OCI-LY7 (cell line): Measurements from ENCODE around the gene ZFHX3.

Experiments used
- CTCF ChIP-seq: fragments of 200-600 bp; sonication (generic); conservative IDR thresholded peaks from 2 replicates; pipeline ENCODE4 v1.5.1; 2014; ENCODE audit warnings: mild to moderate bottlenecking, antibody characterized with exemption, low read length, moderate library complexity, mixed read lengths
- EZH2phosphoT487 ChIP-seq: fragments of 200-600 bp; sonication (generic); IDR thresholded peaks from 2 replicates; pipeline ENCODE4 v1.6.1; 2018; ENCODE audit warnings: low read depth, borderline replicate concordance, mild to moderate bottlenecking, mixed run types, antibody characterized with exemption, low read length, moderate library complexity, mixed read lengths

GRCh38 chr16:72972878-72973571 is 74.9 kb downstream of the ZFHX3 start:
- TF ChIP-seq CTCF (no peak), EZH2phosphoT487 (no peak)
